ENCODE measurements around the gene ERI3.

ERI3 gene

DNA sequence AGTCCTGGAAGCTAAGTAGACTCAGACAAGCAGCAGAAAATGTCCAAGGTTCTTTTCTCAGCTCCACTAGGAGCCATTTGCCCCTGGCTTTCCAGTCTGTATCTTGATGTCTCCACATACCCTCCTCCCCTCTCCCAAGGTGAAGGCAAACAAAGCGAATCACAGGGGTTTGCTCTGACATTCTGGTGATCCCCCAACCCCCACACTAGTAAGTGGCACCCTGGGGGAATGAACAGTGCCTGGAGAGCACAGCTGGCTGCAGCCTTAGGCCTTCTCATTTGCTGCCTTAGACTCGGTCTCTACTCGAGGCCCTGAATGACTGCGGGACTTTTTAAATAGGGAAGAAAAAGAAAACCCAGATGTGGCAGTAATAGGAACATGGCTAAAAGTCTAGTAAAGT is 15.3 kb downstream of the ERI3 start:
- no peaks in the 10 kb centered on the region for H3F3A ChIP-seq (ENCODE audit: low read depth)
- H2AFZ ChIP-seq (ENCODE audit: low read length) = no peak overlapping the region
- no peaks in the 10 kb centered on the region for H3K4me1 ChIP-seq (ENCODE audit: insufficient read depth, low read length, poor library complexity, severe bottlenecking)
- no peaks in the 10 kb centered on the region for H4K20me1 ChIP-seq (ENCODE audit: insufficient read depth, low read length, poor library complexity, severe bottlenecking)
- H3K27me3 ChIP-seq (ENCODE audit: insufficient read depth, low read length, poor library complexity, severe bottlenecking) = no peaks in the 10 kb centered on the region
- no peaks in the 10 kb centered on the region for H3K9me2 ChIP-seq (replicated peaks; ENCODE audit: low read depth, low read length)
- H3K36me3 ChIP-seq (ENCODE audit: insufficient read depth, low read length) = peaks cover 36% of the 10 kb centered on the region
- H3K9ac ChIP-seq (ENCODE audit: low read depth, low read length, poor library complexity, severe bottlenecking) = no peak overlapping the region
- H3K9me3 ChIP-seq (ENCODE audit: insufficient read depth, low read depth, low read length) = no peaks in the 10 kb centered on the region; the same call in 1 of the 2 replicates
- H3K79me2 ChIP-seq (ENCODE audit: insufficient read depth, low read length) = 0 out of 2 replicates have a peak, but pooled peaks cover 3% of the 10 kb centered on the region
- no peak overlapping the region for H3K4me3 ChIP-seq (ENCODE audit: low read length, poor library complexity, severe bottlenecking)
- no peak for TF ChIP-seq EZH2phosphoT487 (IDR thresholded peaks at IDR 0.05; ENCODE audit: borderline replicate concordance)
- TF ChIP-seq, protein P1, sequence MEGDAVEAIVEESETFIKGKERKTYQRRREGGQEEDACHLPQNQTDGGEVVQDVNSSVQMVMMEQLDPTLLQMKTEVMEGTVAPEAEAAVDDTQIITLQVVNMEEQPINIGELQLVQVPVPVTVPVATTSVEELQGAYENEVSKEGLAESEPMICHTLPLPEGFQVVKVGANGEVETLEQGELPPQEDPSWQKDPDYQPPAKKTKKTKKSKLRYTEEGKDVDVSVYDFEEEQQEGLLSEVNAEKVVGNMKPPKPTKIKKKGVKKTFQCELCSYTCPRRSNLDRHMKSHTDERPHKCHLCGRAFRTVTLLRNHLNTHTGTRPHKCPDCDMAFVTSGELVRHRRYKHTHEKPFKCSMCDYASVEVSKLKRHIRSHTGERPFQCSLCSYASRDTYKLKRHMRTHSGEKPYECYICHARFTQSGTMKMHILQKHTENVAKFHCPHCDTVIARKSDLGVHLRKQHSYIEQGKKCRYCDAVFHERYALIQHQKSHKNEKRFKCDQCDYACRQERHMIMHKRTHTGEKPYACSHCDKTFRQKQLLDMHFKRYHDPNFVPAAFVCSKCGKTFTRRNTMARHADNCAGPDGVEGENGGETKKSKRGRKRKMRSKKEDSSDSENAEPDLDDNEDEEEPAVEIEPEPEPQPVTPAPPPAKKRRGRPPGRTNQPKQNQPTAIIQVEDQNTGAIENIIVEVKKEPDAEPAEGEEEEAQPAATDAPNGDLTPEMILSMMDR (conservative IDR thresholded peaks at IDR 0.05; ENCODE audit: low read length) = no peak
- H3K4me2 ChIP-seq (ENCODE audit: low read depth, low read length, poor library complexity, severe bottlenecking) = no peak overlapping the region

DNA sequence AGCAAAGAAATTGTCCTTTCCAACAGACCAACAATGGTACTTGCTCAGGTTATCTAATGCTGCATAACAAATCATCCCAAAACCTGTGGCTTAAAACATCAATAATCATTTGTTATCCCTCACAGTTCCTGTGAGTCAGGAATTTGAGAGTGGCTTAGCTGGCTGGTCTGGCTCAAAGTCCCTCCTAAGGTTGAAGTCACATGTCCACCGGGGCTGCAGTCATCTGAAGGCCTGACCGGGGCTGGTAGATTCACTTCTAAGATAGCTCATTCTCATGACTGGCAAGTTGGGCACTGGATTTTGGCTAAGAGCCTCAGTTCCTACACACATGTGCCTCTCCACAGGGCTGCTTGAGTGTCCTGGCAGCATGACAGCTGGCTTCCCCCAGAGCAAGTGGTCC is 16.9 kb downstream of the ERI3 start:
- Histone ChIP-seq H3F3A (ENCODE audit: low read depth) (no peaks in the 10 kb centered on the region), H3K9ac (ENCODE audit: low read depth, low read length, poor library complexity, severe bottlenecking) (no peak overlapping the region), H3K4me3 (ENCODE audit: low read length, poor library complexity, severe bottlenecking) (no peak overlapping the region), H3K4me2 (ENCODE audit: low read depth, low read length, poor library complexity, severe bottlenecking) (no peak overlapping the region), H3K4me1 (ENCODE audit: insufficient read depth, low read length, poor library complexity, severe bottlenecking) (no peaks in the 10 kb centered on the region), H3K79me2 (ENCODE audit: insufficient read depth, low read length) (0 out of 2 replicates have a peak, but pooled peaks cover 3% of the 10 kb centered on the region), H3K9me3 (ENCODE audit: insufficient read depth, low read depth, low read length) (no peaks in the 10 kb centered on the region; the same call in 1 of the 2 replicates), H4K20me1 (ENCODE audit: insufficient read depth, low read length, poor library complexity, severe bottlenecking) (no peaks in the 10 kb centered on the region), H3K9me2 (replicated peaks; ENCODE audit: low read depth, low read length) (no peaks in the 10 kb centered on the region), H3K36me3 (ENCODE audit: insufficient read depth, low read length) (peaks cover 38% of the 10 kb centered on the region), H3K27me3 (ENCODE audit: insufficient read depth, low read length, poor library complexity, severe bottlenecking) (no peaks in the 10 kb centered on the region), H2AFZ (ENCODE audit: low read length) (no peak overlapping the region)
- no peak for TF ChIP-seq EZH2phosphoT487 (IDR thresholded peaks at IDR 0.05; ENCODE audit: borderline replicate concordance)
- TF ChIP-seq, protein P1 (conservative IDR thresholded peaks at IDR 0.05; ENCODE audit: low read length) = no peak

DNA sequence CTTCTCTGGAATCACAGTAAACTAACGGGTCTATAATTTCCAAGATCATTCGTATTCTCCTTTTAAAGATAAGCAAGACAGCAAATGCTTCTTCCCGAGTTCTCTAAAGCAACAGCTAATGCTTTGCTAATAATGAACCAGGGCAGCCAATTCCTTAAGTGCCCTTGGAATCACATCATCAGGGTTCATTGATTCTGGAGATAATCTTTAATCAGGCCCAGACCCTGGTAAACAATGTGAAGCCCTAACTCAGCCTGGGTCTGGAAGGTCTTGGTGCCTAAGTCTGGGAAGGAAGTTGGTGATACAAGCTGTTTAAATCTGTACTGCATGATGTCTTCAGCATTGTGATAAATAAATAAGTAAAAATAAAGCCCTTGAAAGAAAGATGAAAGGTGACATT is 18.4 kb downstream of the ERI3 start:
- H3K4me2 ChIP-seq (ENCODE audit: low read depth, low read length, poor library complexity, severe bottlenecking) = no peak overlapping the region
- no peaks in the 10 kb centered on the region for H3K9me2 ChIP-seq (replicated peaks; ENCODE audit: low read depth, low read length)
- no peaks in the 10 kb centered on the region for H3K27me3 ChIP-seq (ENCODE audit: insufficient read depth, low read length, poor library complexity, severe bottlenecking)
- H3K79me2 ChIP-seq (ENCODE audit: insufficient read depth, low read length) = no peaks in the 10 kb centered on the region
- no peaks in the 10 kb centered on the region for H3F3A ChIP-seq (ENCODE audit: low read depth)
- no peak overlapping the region for H3K4me3 ChIP-seq (ENCODE audit: low read length, poor library complexity, severe bottlenecking)
- H3K36me3 ChIP-seq (ENCODE audit: insufficient read depth, low read length) = peaks cover 44% of the 10 kb centered on the region
- no peak overlapping the region for H3K9ac ChIP-seq (ENCODE audit: low read depth, low read length, poor library complexity, severe bottlenecking)
- H2AFZ ChIP-seq (ENCODE audit: low read length) = no peak overlapping the region
- TF ChIP-seq, protein P1 (conservative IDR thresholded peaks at IDR 0.05; ENCODE audit: low read length) = no peak
- TF ChIP-seq EZH2phosphoT487 (IDR thresholded peaks at IDR 0.05; ENCODE audit: borderline replicate concordance) = no peak
- no peaks in the 10 kb centered on the region for H4K20me1 ChIP-seq (ENCODE audit: insufficient read depth, low read length, poor library complexity, severe bottlenecking)
- no peaks in the 10 kb centered on the region for H3K4me1 ChIP-seq (ENCODE audit: insufficient read depth, low read length, poor library complexity, severe bottlenecking)
- H3K9me3 ChIP-seq (ENCODE audit: insufficient read depth, low read depth, low read length) = no peaks in the 10 kb centered on the region; the same call in 1 of the 2 replicates
